IMR-90 (cell line): Measurements from ENCODE around the gene ZNF236.
A peak's percentile ranks its signal among the peaks of the same experiment; 100 is the strongest.

Source experiments
- CEBPB ChIP-seq: IDR thresholded peaks from 2 replicates; pipeline ENCODE4 v1.6.1; 2012; ENCODE audit warnings: low read depth, low read length, improper control_type of control experiment
- CTCF ChIP-seq: conservative IDR thresholded peaks from 2 replicates; pipeline ENCODE4 v1.5.1; 2012; ENCODE audit warnings: mild to moderate bottlenecking, low read depth, low read length, improper control_type of control experiment
- MAZ ChIP-seq: IDR thresholded peaks from 2 replicates; pipeline ENCODE4 v1.6.1; 2012; ENCODE audit warnings: low read depth, mild to moderate bottlenecking, low read length, improper control_type of control experiment, moderate library complexity, borderline replicate concordance
- POLR2A ChIP-seq: IDR thresholded peaks from 2 replicates; pipeline ENCODE4 v1.6.1; 2012; ENCODE audit warnings: mild to moderate bottlenecking, low read depth, low read length
- RAD21 ChIP-seq: IDR thresholded peaks from 2 replicates; pipeline ENCODE4 v1.6.1; 2012; ENCODE audit warnings: low read length, improper control_type of control experiment

GRCh38 chr18:76844742-76845477 is 22.6 kb downstream of the ZNF236 start:
- no peak for TF ChIP-seq MAZ
- no peak for TF ChIP-seq CTCF
- TF ChIP-seq CEBPB = peak; percentile 88
- TF ChIP-seq RAD21 = no peak
- no peak for TF ChIP-seq POLR2A
